MM.1S (cell line): ENCODE measurements around the gene LRIG2.

ENCODE experiments used
- DNase-seq: peaks from one replicate; pipeline ENCODE4 v3.0.0-alpha.2; 2015
- H2AFZ ChIP-seq: fragments of 300-600 bp; sonication (generic); 2 replicates; pipeline ENCODE4 v1.6.0; 2016; ENCODE audit warnings: antibody characterized with exemption, low read length
- H3F3A ChIP-seq: fragments of 300-600 bp; sonication (generic); 2 replicates; pipeline ENCODE4 v1.6.1; 2016; ENCODE audit warnings: mild to moderate bottlenecking, antibody characterized with exemption, low read length, moderate library complexity, mixed read lengths; ENCODE audit not compliant: insufficient read depth
- H3K27ac ChIP-seq: fragments of 300-600 bp; sonication (generic); 2 replicates; pipeline ENCODE4 v1.5.1; 2016; ENCODE audit warnings: mild to moderate bottlenecking, low read length
- H3K27me3 ChIP-seq: fragments of 300-600 bp; sonication (generic); replicated peaks from 2 replicates; pipeline ENCODE4 v1.6.0; 2016; ENCODE audit warnings: low read length; ENCODE audit not compliant: insufficient read depth
- H3K36me3 ChIP-seq: fragments of 300-600 bp; sonication (generic); replicated peaks from 2 replicates; pipeline ENCODE4 v1.6.1; 2016; ENCODE audit warnings: mild to moderate bottlenecking, low read length, mixed read lengths; ENCODE audit not compliant: insufficient read depth
- H3K4me1 ChIP-seq: fragments of 300-600 bp; sonication (generic); 2 replicates; pipeline ENCODE4 v1.6.1; 2016; ENCODE audit warnings: low read length, mixed read lengths
- H3K4me2 ChIP-seq: fragments of 300-600 bp; sonication (generic); 2 replicates; pipeline ENCODE4 v1.6.0; 2016; ENCODE audit warnings: low read depth, low read length
- H3K4me3 ChIP-seq: fragments of 300-600 bp; sonication (generic); 2 replicates; pipeline ENCODE4 v1.5.1; 2016; ENCODE audit warnings: low read length, mixed read lengths
- H3K79me2 ChIP-seq: fragments of 300-600 bp; sonication (generic); 2 replicates; pipeline ENCODE4 v1.6.1; 2016; ENCODE audit warnings: mixed run types, low read length, mixed read lengths
- H3K9ac ChIP-seq: fragments of 300-600 bp; sonication (generic); 2 replicates; pipeline ENCODE4 v1.6.1; 2016; ENCODE audit warnings: low read length, mixed read lengths
- H3K9me2 ChIP-seq: fragments of 300-600 bp; sonication (generic); replicated peaks from 2 replicates; pipeline ENCODE4 v1.6.1; 2016; ENCODE audit warnings: mild to moderate bottlenecking, low read length, mixed read lengths; ENCODE audit not compliant: insufficient read depth
- H3K9me3 ChIP-seq: fragments of 300-600 bp; sonication (generic); replicated peaks from 2 replicates; pipeline ENCODE4 v1.6.1; 2016; ENCODE audit warnings: mild to moderate bottlenecking, low read length, mixed read lengths; ENCODE audit not compliant: insufficient read depth
- H4K20me1 ChIP-seq: fragments of 300-600 bp; sonication (generic); 2 replicates; pipeline ENCODE4 v1.6.1; 2016; ENCODE audit warnings: mild to moderate bottlenecking, low read length, moderate library complexity, mixed read lengths; ENCODE audit not compliant: insufficient read depth
- CTCF ChIP-seq: fragments of 300-600 bp; sonication (generic); IDR thresholded peaks from 2 replicates; pipeline ENCODE4 v1.5.1; 2016; ENCODE audit warnings: antibody characterized with exemption, low read length, mixed read lengths
- EZH2 ChIP-seq: fragments of 300-600 bp; sonication (generic); optimal IDR thresholded peaks from 2 replicates; pipeline ENCODE3; 2017; ENCODE audit warnings: low read depth, mild to moderate bottlenecking, antibody characterized with exemption, low read length, mixed read lengths
- EZH2phosphoT487 ChIP-seq: fragments of 300-600 bp; sonication (generic); IDR thresholded peaks from 2 replicates; pipeline ENCODE4 v1.6.1; 2018; ENCODE audit warnings: antibody characterized with exemption, low read length

Gene LRIG2

DNA sequence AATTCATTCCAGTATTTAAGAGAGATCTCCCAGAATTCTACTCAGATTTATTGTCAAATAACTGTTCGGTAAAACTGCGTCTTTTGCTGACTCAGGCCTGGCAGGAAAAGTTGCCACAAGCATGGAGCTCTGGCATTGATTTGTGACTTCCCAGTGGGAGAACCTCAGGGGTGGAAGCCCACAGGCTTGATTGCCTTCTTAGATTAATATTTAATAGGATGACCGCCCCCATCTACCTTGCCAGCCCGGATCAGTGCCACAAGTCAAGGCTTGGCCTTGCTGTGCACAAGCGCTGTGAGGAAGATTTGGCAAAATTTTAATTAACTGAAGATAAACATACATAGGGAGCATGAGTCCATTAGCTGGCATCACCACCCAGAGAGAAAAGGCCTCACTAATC lies 93.5 kb downstream of the LRIG2 start:
- no peaks in the 10 kb centered on the region for H3F3A ChIP-seq
- H3K4me3 ChIP-seq = no peak overlapping the region
- no peaks in the 10 kb centered on the region for H4K20me1 ChIP-seq
- no peaks in the 10 kb centered on the region for H3K9me3 ChIP-seq
- H3K4me1 ChIP-seq = no peaks in the 10 kb centered on the region
- TF ChIP-seq CTCF = no peak
- no peak for TF ChIP-seq EZH2phosphoT487
- TF ChIP-seq EZH2 = no peak
- H2AFZ ChIP-seq = no peak overlapping the region
- no peak overlapping the region for H3K27ac ChIP-seq
- no peaks in the 10 kb centered on the region for H3K9me2 ChIP-seq
- H3K4me2 ChIP-seq = no peak overlapping the region
- no peak for DNase-seq
- H3K9ac ChIP-seq = no peak overlapping the region
- no peaks in the 10 kb centered on the region for H3K36me3 ChIP-seq
- H3K27me3 ChIP-seq = no peaks in the 10 kb centered on the region
- H3K79me2 ChIP-seq = no peaks in the 10 kb centered on the region

- Histone ChIP-seq H3K4me1 (no peaks in the 10 kb centered on the region), H3K36me3 (no peaks in the 10 kb centered on the region), H2AFZ (no peak overlapping the region), H3K4me3 (no peak overlapping the region), H3K9me2 (no peaks in the 10 kb centered on the region), H3F3A (no peaks in the 10 kb centered on the region), H3K4me2 (no peak overlapping the region), H3K79me2 (no peaks in the 10 kb centered on the region), H3K9me3 (no peaks in the 10 kb centered on the region), H3K9ac (no peak overlapping the region), H4K20me1 (no peaks in the 10 kb centered on the region), H3K27me3 (no peaks in the 10 kb centered on the region), H3K27ac (no peak overlapping the region)
- no peak for DNase-seq
- TF ChIP-seq EZH2 (no peak), EZH2phosphoT487 (no peak), CTCF (no peak)
Measured at GRCh38 chr1:113168946-113169345, 95.9 kb downstream of the LRIG2 start.

GRCh38 chr1:113169591-113169990 lies 96.6 kb downstream of the LRIG2 start:
- H3K27me3 ChIP-seq = no peaks in the 10 kb centered on the region
- no peaks in the 10 kb centered on the region for H3F3A ChIP-seq
- no peaks in the 10 kb centered on the region for H3K4me1 ChIP-seq
- H3K9ac ChIP-seq = no peak overlapping the region
- no peak for DNase-seq
- no peaks in the 10 kb centered on the region for H3K9me2 ChIP-seq
- no peaks in the 10 kb centered on the region for H3K79me2 ChIP-seq
- H3K9me3 ChIP-seq = no peaks in the 10 kb centered on the region
- H4K20me1 ChIP-seq = no peaks in the 10 kb centered on the region
- no peak overlapping the region for H3K4me3 ChIP-seq
- TF ChIP-seq EZH2phosphoT487 (no peak), CTCF (no peak), EZH2 (no peak)
- H3K4me2 ChIP-seq = no peak overlapping the region
- no peaks in the 10 kb centered on the region for H3K36me3 ChIP-seq
- no peak overlapping the region for H3K27ac ChIP-seq
- no peak overlapping the region for H2AFZ ChIP-seq

DNA sequence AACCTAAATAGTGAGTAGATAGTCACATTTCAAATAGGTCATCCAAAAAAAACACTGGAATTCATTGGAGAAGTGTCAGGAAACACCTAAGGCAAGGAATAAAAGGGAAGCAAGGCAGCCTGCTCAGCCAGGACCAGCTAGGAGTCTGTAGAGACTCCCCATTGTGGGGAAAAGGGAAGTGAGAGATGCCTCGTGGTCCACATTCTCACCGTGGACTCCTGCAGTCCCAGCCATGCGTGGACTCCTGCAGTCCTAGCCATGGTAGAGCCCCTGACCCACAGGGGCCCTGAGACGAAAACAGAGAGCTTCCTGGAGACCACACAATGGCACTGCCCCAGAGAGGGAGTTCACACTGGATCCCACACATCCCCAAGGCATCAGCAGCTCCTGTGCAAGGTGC lies 97.5 kb downstream of the LRIG2 start:
- Histone ChIP-seq H3K4me2 (no peak overlapping the region), H3K27ac (no peak overlapping the region), H3K4me3 (no peak overlapping the region), H3K27me3 (no peaks in the 10 kb centered on the region), H3K4me1 (no peaks in the 10 kb centered on the region), H3K9me3 (no peaks in the 10 kb centered on the region), H3K79me2 (no peaks in the 10 kb centered on the region), H3F3A (no peaks in the 10 kb centered on the region), H4K20me1 (no peaks in the 10 kb centered on the region), H2AFZ (no peak overlapping the region), H3K36me3 (no peaks in the 10 kb centered on the region), H3K9ac (no peak overlapping the region), H3K9me2 (no peaks in the 10 kb centered on the region)
- DNase-seq = no peak
- TF ChIP-seq EZH2phosphoT487 (no peak), EZH2 (no peak)
